Fibroblast of mammary gland (primary cell): ENCODE data around the gene GPR84.
A peak's percentile ranks its signal among the peaks of the same experiment; 100 is the strongest.

ENCODE experiments used
- DNase-seq: peaks from one replicate; pipeline ENCODE4 v3.0.0-alpha.2; 2010; ENCODE audit warnings: low read depth
- H3K4me3 ChIP-seq: 2 replicates; pipeline ENCODE4 v1.5.1; 2011; ENCODE audit warnings: low read depth, mild to moderate bottlenecking, low read length, moderate library complexity; ENCODE audit not compliant: control insufficient read depth
- CTCF ChIP-seq: conservative IDR thresholded peaks from 2 replicates; pipeline ENCODE4 v1.5.1; 2011; ENCODE audit warnings: low read depth, low read length, inconsistent platforms; ENCODE audit not compliant: control insufficient read depth, insufficient read depth

Gene GPR84

GRCh38 chr12:54364413-54364812 lies at the start of gene GPR84:
GPR84 (minus strand) TSS chr12:54364486; CDS start chr12:54363851, 635 bp downstream.
- H3K4me3 ChIP-seq, result no peak within 1 kb of the TSS
- DNase-seq, result no peak
- no peak for TF ChIP-seq CTCF

DNA sequence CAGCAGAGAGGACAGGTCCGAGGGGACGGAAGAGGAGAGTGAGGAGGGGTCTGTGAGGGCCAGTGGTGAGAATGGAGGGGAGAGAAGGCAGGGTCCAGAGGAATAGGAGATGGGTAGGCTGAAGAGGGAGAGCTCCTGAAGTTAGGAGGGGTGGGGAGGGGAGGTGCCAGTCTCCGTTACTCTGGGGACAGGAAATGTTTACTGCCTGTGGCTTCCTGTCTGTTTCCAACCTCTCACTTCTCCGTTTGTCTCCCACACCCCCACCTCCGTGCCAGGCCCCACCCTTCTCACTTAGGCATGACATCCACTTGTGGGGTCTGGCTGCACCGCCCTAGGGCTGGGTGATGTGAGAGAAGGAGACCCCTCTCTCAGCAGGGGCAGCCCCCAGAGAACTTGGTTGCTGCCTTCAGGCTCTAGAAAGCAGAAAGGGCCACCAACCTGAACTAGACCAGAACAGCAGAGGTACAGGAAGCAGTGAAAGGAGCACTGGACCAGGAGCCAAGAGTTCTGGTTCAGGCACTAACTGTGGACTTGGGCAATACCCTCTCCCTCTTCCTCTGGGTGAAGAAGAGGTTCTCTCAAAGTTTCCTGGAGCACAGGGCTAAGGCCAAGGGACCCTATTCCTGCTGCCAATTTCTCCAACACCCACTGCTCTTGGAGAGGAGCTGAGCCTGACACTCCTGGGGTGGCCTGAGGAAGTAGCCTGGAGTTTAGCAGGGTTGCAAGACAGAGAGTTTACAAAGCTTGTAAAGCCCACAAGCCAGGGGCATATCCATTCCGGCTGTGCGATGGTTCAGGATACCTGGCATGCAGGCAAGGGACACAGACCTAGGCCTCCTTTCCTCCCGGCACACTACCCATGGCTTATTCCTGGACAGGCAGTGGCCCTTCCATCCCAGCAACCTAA lies 49.3 kb upstream of the GPR84 start:
- no peak for DNase-seq
- no peak for TF ChIP-seq CTCF
- peak overlapping the region; percentile 22 for H3K4me3 ChIP-seq

DNA sequence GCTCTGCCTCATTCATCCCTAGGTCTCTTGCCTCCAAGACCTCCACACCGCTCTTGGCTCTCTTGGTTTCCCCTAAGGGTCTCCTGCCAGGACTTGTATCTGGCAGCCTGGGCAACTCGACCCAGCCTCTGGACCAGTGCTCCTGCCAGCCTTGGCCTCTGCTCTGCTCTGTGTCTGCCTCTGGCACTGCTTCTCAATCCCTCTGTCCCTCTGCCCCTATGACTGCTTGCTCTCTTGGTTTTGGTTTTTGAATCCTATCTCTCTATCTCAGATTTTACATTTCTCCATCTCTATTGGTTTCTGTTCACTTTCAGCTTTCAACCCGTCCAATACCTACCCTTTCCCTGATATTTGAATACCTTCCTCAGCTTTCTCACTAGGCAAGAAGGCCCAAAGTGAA lies 48.5 kb upstream of the GPR84 start:
- no peak for TF ChIP-seq CTCF
- no peak for DNase-seq
- H3K4me3 ChIP-seq, result no peak overlapping the region

DNA sequence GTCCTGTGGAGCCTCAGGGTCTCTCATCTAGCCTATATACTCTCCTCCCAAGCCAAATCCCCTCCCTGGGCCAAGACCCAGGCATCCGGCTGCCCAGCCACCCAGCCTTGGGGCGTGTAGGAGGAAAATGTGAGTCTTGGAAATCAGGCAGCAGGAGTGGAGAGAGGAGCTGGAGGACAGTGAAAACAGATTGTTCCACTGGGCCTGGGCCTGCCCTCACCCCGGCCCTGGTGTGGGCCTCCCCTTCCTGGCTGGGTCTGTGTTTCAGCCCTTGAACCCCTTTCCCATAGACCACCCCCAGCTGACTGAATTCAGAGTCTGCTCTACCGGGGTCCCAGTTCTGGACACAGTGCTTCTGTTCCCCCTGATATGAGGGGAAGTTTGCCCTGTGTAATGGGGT lies 48.1 kb upstream of the GPR84 start:
- DNase-seq, result no peak
- H3K4me3 ChIP-seq, result no peak overlapping the region
- no peak for TF ChIP-seq CTCF

DNA sequence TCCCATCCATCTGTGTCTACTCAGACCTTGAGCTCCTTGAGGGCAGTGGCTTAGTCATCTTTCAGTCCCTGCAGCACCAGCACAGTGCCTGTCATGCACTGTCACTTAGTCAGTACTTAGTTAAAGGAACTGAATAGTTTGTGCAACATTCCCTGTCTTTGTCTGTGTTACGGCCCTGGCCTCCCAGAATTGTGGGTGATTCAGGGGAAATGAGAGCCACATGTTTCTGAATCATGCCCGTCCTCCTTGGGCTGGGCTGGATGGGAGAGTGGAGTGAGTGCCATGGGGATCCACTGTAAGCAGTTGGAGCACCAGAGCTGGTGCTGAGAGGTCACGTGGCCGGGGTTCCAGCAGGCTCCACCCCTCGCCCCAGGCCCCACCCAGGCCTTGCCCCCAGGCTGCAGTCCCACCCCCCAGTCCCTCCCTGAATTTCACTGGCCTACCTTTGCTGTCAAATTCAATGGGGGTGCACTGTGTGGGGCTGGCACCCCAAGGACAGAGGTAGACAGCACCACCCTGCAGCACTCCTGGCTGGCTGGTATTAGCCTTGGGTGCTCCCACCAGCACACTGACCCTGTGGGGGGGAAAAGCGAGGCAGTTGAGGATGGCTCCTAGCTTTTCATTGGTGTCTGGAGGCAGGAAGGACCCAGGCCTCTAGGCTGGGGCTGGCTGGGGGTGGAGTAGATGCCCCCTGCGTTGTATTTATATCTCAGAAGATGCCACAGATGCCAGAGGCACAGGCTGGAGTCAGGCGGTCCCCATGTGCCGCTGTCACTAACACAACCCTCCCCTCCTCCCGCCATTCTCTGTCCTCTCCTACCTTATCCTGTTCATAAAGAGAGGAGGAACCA lies 47.3 kb upstream of the GPR84 start:
- no peak overlapping the region for H3K4me3 ChIP-seq
- TF ChIP-seq CTCF, result no peak
- DNase-seq, result peak; percentile 99

- H3K4me3 ChIP-seq, result no peak overlapping the region
- DNase-seq, result no peak
- TF ChIP-seq CTCF, result no peak
Observed at GRCh38 chr12:54409267-54409666, 45.0 kb upstream of the GPR84 start.
